Measurements from ENCODE around the gene IL9R. TPM values are rescaled to one million over a fixed set of nuclear protein-coding genes. Genes with fewer than 3 reads are reported as not detected.

IL9R gene
- total and polyA plus RNA-seq, 2 experiments from 2014 or later = 0.31 to 0.39 TPM

DNA sequence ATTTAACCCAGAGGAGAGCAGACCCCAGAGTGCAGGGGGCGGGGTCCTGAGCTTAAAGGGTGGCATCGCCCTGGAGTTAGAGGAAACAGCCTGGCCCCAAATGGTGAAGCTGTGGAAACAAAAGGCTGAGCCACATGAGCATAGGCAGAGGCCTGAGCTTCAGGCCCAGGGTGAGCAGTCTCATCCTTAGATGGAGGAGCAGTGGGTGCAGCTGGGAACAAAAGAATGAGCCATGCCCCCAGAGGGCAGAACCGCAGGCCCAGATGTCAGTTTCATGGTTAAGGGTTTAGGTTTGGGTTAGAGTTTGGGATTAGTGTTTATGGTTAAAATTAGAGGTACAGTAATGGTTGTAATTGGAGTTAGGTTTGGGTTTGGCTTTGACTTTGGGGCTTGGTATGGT, 44.4 kb upstream of the IL9R start:
- Histone ChIP-seq H3K4me3 (no peak overlapping the region), H3K9me2 (ENCODE audit: insufficient read depth) (0 out of 2 replicates have a peak, but pooled peaks cover 5% of the 10 kb centered on the region), H3K4me1 (ENCODE audit: insufficient read depth) (peaks cover 8% of the 10 kb centered on the region; the same call in 1 of the 2 replicates), H3K27me3 (ENCODE audit: insufficient read depth) (no peaks in the 10 kb centered on the region), H2AFZ (no peak overlapping the region), H4K20me1 (replicated peaks; ENCODE audit: insufficient read depth) (no peaks in the 10 kb centered on the region), H3K27ac (ENCODE audit: low read depth) (no peak overlapping the region), H3K36me3 (ENCODE audit: insufficient read depth) (no peaks in the 10 kb centered on the region; the same call in 1 of the 2 replicates), H3K4me2 (no peak overlapping the region), H3K79me2 (replicated peaks; ENCODE audit: insufficient read depth) (no peaks in the 10 kb centered on the region), H3F3A (replicated peaks; ENCODE audit: low read depth) (no peaks in the 10 kb centered on the region)
- H3K9me3 Mint-ChIP-seq = peaks cover 33% of the 10 kb centered on the region
- peaks cover 12% of the 10 kb centered on the region; the same call in 2 of the 3 replicates for H3K4me1 Mint-ChIP-seq
- H3K4me3 Mint-ChIP-seq = no peak overlapping the region
- TF ChIP-seq, protein P1, sequence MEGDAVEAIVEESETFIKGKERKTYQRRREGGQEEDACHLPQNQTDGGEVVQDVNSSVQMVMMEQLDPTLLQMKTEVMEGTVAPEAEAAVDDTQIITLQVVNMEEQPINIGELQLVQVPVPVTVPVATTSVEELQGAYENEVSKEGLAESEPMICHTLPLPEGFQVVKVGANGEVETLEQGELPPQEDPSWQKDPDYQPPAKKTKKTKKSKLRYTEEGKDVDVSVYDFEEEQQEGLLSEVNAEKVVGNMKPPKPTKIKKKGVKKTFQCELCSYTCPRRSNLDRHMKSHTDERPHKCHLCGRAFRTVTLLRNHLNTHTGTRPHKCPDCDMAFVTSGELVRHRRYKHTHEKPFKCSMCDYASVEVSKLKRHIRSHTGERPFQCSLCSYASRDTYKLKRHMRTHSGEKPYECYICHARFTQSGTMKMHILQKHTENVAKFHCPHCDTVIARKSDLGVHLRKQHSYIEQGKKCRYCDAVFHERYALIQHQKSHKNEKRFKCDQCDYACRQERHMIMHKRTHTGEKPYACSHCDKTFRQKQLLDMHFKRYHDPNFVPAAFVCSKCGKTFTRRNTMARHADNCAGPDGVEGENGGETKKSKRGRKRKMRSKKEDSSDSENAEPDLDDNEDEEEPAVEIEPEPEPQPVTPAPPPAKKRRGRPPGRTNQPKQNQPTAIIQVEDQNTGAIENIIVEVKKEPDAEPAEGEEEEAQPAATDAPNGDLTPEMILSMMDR (conservative IDR thresholded peaks at IDR 0.05; ENCODE audit: low read depth in 2 of 2) = no peak
- ATAC-seq (no peak), DNase-seq (ENCODE audit: low spot score) (no peak)
- H3K36me3 Mint-ChIP-seq (ENCODE audit: low read depth) = peaks cover 13% of the 10 kb centered on the region; the same call in 2 of the 3 replicates
- H3K27me3 Mint-ChIP-seq (ENCODE audit: insufficient read depth, low read depth, poor library complexity) = no peaks in the 10 kb centered on the region
- no peak overlapping the region for H3K27ac Mint-ChIP-seq

DNA sequence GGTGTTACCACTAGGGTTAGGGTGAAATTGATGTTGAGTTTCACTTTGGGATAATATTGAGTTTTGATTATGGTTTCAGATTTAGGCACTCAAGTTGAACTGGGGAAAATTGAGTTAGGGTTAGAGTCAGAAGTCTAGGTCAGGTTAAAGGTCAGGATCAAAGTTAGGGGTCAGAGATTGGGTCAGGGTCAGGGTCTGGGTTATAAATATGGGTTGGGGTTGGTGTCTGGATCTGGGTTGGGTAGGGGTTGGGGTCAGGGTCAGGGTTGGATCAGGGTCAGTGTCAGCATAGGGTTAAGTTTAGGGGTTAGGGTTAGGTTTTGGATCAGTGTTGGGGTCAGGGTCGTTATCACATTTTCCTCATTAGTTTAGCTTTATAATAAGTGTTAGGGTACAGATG, 42.7 kb upstream of the IL9R start:
- no peak overlapping the region for H3K27ac Mint-ChIP-seq
- peaks cover 16% of the 10 kb centered on the region for H3K4me1 ChIP-seq (ENCODE audit: insufficient read depth)
- no peak overlapping the region for H3K4me3 Mint-ChIP-seq
- H3K4me3 ChIP-seq = no peak overlapping the region
- no peak for ATAC-seq
- peaks cover 13% of the 10 kb centered on the region; the same call in 2 of the 3 replicates for H3K36me3 Mint-ChIP-seq (ENCODE audit: low read depth)
- no peak overlapping the region for H2AFZ ChIP-seq
- H3K9me2 ChIP-seq (ENCODE audit: insufficient read depth) = 0 out of 2 replicates have a peak, but pooled peaks cover 5% of the 10 kb centered on the region
- DNase-seq (ENCODE audit: low spot score) = no peak
- no peaks in the 10 kb centered on the region; the same call in 1 of the 2 replicates for H3K36me3 ChIP-seq (ENCODE audit: insufficient read depth)
- no peaks in the 10 kb centered on the region for H3K27me3 ChIP-seq (ENCODE audit: insufficient read depth)
- peaks cover 15% of the 10 kb centered on the region; the same call in 2 of the 3 replicates for H3K4me1 Mint-ChIP-seq
- H3F3A ChIP-seq (replicated peaks; ENCODE audit: low read depth) = no peaks in the 10 kb centered on the region
- no peak overlapping the region for H3K27ac ChIP-seq (ENCODE audit: low read depth)
- no peak overlapping the region for H3K4me2 ChIP-seq
- H4K20me1 ChIP-seq (replicated peaks; ENCODE audit: insufficient read depth) = no peaks in the 10 kb centered on the region
- no peaks in the 10 kb centered on the region for H3K27me3 Mint-ChIP-seq (ENCODE audit: insufficient read depth, low read depth, poor library complexity)
- no peaks in the 10 kb centered on the region for H3K79me2 ChIP-seq (replicated peaks; ENCODE audit: insufficient read depth)
- peaks cover 45% of the 10 kb centered on the region for H3K9me3 Mint-ChIP-seq
- no peak for TF ChIP-seq JUNB (IDR thresholded peaks at IDR 0.05; ENCODE audit: unreplicated experiment)
- TF ChIP-seq NANOG (IDR thresholded peaks at IDR 0.05; ENCODE audit: borderline replicate concordance) = no peak
- no peak for TF ChIP-seq STAT1 (IDR thresholded peaks at IDR 0.05; ENCODE audit: unreplicated experiment)
- TF ChIP-seq, protein P1 (conservative IDR thresholded peaks at IDR 0.05; ENCODE audit: low read depth in 2 of 2) = no peak
- no peak for TF ChIP-seq CREB1 (CRISPR knock-in tag; IDR thresholded peaks at IDR 0.05; ENCODE audit: low read depth)
- no peak for TF ChIP-seq POLR2AphosphoS5 (IDR thresholded peaks at IDR 0.05; ENCODE audit: low read depth)
- TF ChIP-seq, protein P2, sequence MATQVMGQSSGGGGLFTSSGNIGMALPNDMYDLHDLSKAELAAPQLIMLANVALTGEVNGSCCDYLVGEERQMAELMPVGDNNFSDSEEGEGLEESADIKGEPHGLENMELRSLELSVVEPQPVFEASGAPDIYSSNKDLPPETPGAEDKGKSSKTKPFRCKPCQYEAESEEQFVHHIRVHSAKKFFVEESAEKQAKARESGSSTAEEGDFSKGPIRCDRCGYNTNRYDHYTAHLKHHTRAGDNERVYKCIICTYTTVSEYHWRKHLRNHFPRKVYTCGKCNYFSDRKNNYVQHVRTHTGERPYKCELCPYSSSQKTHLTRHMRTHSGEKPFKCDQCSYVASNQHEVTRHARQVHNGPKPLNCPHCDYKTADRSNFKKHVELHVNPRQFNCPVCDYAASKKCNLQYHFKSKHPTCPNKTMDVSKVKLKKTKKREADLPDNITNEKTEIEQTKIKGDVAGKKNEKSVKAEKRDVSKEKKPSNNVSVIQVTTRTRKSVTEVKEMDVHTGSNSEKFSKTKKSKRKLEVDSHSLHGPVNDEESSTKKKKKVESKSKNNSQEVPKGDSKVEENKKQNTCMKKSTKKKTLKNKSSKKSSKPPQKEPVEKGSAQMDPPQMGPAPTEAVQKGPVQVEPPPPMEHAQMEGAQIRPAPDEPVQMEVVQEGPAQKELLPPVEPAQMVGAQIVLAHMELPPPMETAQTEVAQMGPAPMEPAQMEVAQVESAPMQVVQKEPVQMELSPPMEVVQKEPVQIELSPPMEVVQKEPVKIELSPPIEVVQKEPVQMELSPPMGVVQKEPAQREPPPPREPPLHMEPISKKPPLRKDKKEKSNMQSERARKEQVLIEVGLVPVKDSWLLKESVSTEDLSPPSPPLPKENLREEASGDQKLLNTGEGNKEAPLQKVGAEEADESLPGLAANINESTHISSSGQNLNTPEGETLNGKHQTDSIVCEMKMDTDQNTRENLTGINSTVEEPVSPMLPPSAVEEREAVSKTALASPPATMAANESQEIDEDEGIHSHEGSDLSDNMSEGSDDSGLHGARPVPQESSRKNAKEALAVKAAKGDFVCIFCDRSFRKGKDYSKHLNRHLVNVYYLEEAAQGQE (IDR thresholded peaks at IDR 0.05; ENCODE audit: unreplicated experiment) = no peak
- no peak for TF ChIP-seq ZNF331 (CRISPR knock-in tag; IDR thresholded peaks at IDR 0.05; ENCODE audit: low read depth)

Data from GM23338 (cell line).